ENCODE measurements around the gene PSMA5. TPM values are rescaled to one million over a fixed set of nuclear protein-coding genes. Genes with fewer than 3 reads are reported as not detected.
"Not testable (repeated sequence)": the region's sequence is repeated elsewhere in the genome, so short reads cannot be mapped to it uniquely, and the experiment has no call there.

Gene PSMA5
- total and polyA plus RNA-seq, 2 of the 13 experiments (the other 11 are each of a cell fraction or from before 2014, with no cell fraction given): 140 to 169 TPM

DNA sequence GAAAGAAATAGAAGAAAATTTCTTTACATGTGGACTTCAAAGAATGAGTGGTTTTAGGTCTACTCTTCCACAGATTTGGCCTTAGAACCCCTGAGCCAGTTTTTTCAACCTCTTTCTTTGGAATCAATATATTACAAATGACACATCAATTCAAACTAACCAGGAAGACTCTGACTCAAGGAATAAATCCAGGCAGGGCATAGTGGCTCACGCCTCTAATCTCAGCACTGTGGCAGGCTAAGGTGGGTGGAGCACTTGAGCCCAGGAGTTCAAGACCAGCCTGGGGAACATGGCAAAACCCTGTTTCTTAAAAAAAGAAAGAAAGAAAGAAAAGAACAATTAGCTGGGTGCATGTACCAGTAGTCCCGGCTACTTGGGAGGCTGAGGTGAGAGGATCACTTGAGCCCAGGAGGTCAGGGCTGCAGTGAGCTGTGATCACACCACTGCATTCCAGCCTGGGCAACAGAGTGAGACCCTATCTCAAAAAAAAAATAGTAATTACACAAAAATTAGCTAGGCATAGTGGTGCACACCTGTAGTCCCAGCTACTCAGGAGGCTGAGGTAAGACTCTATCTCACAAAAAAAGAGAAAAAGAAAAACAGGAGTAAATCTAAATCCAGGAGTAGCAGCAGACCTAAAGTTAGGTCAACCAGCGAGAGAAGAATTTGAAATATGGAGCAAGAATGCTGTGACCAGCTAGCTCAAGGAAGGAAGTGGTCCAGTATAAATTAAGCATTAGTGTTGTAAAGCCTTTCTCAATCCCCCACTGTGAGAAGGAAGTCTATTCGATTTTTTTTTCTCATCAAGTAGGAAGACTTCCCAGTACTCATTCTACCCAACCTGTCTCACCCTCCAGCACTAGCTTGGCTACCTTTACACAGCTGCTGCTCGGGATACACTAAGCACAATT is 30.4 kb downstream of the PSMA5 start (continued):
- TF ChIP-seq, protein P1, sequence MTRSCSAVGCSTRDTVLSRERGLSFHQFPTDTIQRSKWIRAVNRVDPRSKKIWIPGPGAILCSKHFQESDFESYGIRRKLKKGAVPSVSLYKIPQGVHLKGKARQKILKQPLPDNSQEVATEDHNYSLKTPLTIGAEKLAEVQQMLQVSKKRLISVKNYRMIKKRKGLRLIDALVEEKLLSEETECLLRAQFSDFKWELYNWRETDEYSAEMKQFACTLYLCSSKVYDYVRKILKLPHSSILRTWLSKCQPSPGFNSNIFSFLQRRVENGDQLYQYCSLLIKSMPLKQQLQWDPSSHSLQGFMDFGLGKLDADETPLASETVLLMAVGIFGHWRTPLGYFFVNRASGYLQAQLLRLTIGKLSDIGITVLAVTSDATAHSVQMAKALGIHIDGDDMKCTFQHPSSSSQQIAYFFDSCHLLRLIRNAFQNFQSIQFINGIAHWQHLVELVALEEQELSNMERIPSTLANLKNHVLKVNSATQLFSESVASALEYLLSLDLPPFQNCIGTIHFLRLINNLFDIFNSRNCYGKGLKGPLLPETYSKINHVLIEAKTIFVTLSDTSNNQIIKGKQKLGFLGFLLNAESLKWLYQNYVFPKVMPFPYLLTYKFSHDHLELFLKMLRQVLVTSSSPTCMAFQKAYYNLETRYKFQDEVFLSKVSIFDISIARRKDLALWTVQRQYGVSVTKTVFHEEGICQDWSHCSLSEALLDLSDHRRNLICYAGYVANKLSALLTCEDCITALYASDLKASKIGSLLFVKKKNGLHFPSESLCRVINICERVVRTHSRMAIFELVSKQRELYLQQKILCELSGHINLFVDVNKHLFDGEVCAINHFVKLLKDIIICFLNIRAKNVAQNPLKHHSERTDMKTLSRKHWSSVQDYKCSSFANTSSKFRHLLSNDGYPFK (CRISPR knock-in tag; IDR thresholded peaks at IDR 0.05; ENCODE audit: borderline replicate concordance): no peak
- TF ChIP-seq JARID2 (CRISPR knock-in tag; IDR thresholded peaks at IDR 0.05; ENCODE audit: insufficient replicate concordance) (no peak), E2F1 (CRISPR knock-in tag; IDR thresholded peaks at IDR 0.05) (no peak)

- FAIRE-seq; H3K9me3 ChIP-seq (ENCODE audit: low read length); POLR2A ChIA-PET; in situ Hi-C loops (cut with HindIII; ENCODE audit: extremely low pct_ligation_motif_present, low pct_unique_long_range_greater_than_20kb); ATAC-seq; H4K20me1 ChIP-seq (ENCODE audit: insufficient read depth, low read length); BruUV-seq (replicated peaks); H2AFZ ChIP-seq (ENCODE audit: low read length); H3K27me3 ChIP-seq (ENCODE audit: control insufficient read depth in 1 of 2, insufficient read depth in 2 of 2, low read length in 2 of 2); DNase-seq (ENCODE audit: low spot score); CTCF ChIA-PET (ENCODE audit: low intra/inter-chr PET ratio, low total read pairs); H3K36me3 ChIP-seq (replicated peaks in 1 of 2; ENCODE audit: control insufficient read depth in 1 of 2, insufficient read depth in 2 of 2, low read length in 2 of 2): not testable (repeated sequence)
- H3K4me1 ChIP-seq (ENCODE audit: insufficient read depth, low read length): peaks cover 74% of the 10 kb centered on the region
- H3K4me2 ChIP-seq (ENCODE audit: low read depth, low read length): peak overlapping the region; percentile 81; the same call in 1 of the 2 replicates
- intact Hi-C loops (cut with micrococcal nuclease; ENCODE audit: unreplicated experiment): loop anchor here (5.0 to 10.0 kb wide), 2 partner anchors 43 to 300 kb away; partner anchors contain the start of gene TMEM167B
- WGBS (ENCODE audit: low lambda C conversion rate): 64% methylated on average over 8 of the region's 8 CpGs
- H3K4me3 ChIP-seq (replicated peaks in 1 of 3; ENCODE audit: insufficient read depth in 1 of 3, low read depth in 2 of 3, low read length in 3 of 3): peak overlapping the region in 1 of 3 experiments; percentile 94; a peak in 2 of 6 replicates
- H3K9ac ChIP-seq (ENCODE audit: insufficient read depth, low read depth, low read length): peak overlapping the region; percentile 13; the same call in 1 of the 2 replicates
- H3K79me2 ChIP-seq (ENCODE audit: insufficient read depth, low read length): peaks cover 61% of the 10 kb centered on the region
- TF ChIP-seq RARA (CRISPR knock-in tag; IDR thresholded peaks at IDR 0.05): 0 out of 2 replicates have a peak, but pooled peaks have one; percentile 7
- peak; percentile 91 for TF ChIP-seq ZBTB38 (CRISPR knock-in tag; IDR thresholded peaks at IDR 0.05)
- peak overlapping the region; percentile 84 for H3K27ac ChIP-seq (ENCODE audit: extremely low read length, insufficient read depth, low read length)
Measured at GRCh38 chr1:109395282-109395599, 31.0 kb downstream of the PSMA5 start.
